ENCODE results near the gene AUTS2. TPM values are rescaled to one million over a fixed set of nuclear protein-coding genes. Genes with fewer than 3 reads are reported as not detected.
"Not testable (repeated sequence)": the region's sequence is repeated elsewhere in the genome, so short reads cannot be mapped to it uniquely, and the experiment has no call there.

The AUTS2 gene
- total RNA-seq, 2 experiments from 2014 or later, result 17.5 to 23.8 TPM

GRCh38 chr7:70723339-70723738 is 1125.1 kb downstream of the AUTS2 start:
- H3K27me3 Mint-ChIP-seq, result peaks cover 5% of the 10 kb centered on the region
- H3K27ac Mint-ChIP-seq, result no peak overlapping the region
- no peak overlapping the region for H3K4me3 Mint-ChIP-seq
- no peaks in the 10 kb centered on the region for H3K36me3 Mint-ChIP-seq
- no peaks in the 10 kb centered on the region for H3K9me3 Mint-ChIP-seq
- peaks cover 2% of the 10 kb centered on the region for H3K4me1 Mint-ChIP-seq
- POLR2A ChIA-PET, result no interaction called here
- DNase-seq, result no peak
- no peak for ATAC-seq (ENCODE audit: low read depth)

- Mint-ChIP-seq H3K36me3 (no peaks in the 10 kb centered on the region), H3K27ac (no peak overlapping the region), H3K9me3 (peaks cover 2% of the 10 kb centered on the region), H3K4me1 (no peaks in the 10 kb centered on the region), H3K27me3 (peaks cover 5% of the 10 kb centered on the region), H3K4me3 (no peak overlapping the region)
- POLR2A ChIA-PET, result no interaction called here
- ATAC-seq (ENCODE audit: low read depth), result no peak
- DNase-seq, result no peak
Observed at GRCh38 chr7:70725448-70725847, 1127.2 kb downstream of the AUTS2 start.

GRCh38 chr7:70726294-70726693 is 1128.0 kb downstream of the AUTS2 start:
- DNase-seq, result no peak
- POLR2A ChIA-PET, result no interaction called here
- peaks cover 3% of the 10 kb centered on the region for H3K9me3 Mint-ChIP-seq
- peaks cover 5% of the 10 kb centered on the region for H3K27me3 Mint-ChIP-seq
- no peak overlapping the region for H3K4me3 Mint-ChIP-seq
- no peak for ATAC-seq (ENCODE audit: low read depth)
- no peaks in the 10 kb centered on the region for H3K4me1 Mint-ChIP-seq
- no peak overlapping the region for H3K27ac Mint-ChIP-seq
- no peaks in the 10 kb centered on the region for H3K36me3 Mint-ChIP-seq

GRCh38 chr7:70726951-70727378 is 1128.7 kb downstream of the AUTS2 start:
- no peaks in the 10 kb centered on the region for H3K4me1 Mint-ChIP-seq
- H3K9me3 Mint-ChIP-seq, result peaks cover 3% of the 10 kb centered on the region
- H3K36me3 Mint-ChIP-seq, result no peaks in the 10 kb centered on the region
- H3K4me3 Mint-ChIP-seq, result no peak overlapping the region
- POLR2A ChIA-PET, result no interaction called here
- H3K27me3 Mint-ChIP-seq, result peaks cover 3% of the 10 kb centered on the region
- ATAC-seq (ENCODE audit: low read depth), result no peak
- DNase-seq, result no peak
- H3K27ac Mint-ChIP-seq, result no peak overlapping the region

GRCh38 chr7:70727861-70728260 is 1129.6 kb downstream of the AUTS2 start:
- Mint-ChIP-seq H3K27ac (no peak overlapping the region), H3K27me3 (peaks cover 3% of the 10 kb centered on the region), H3K4me3 (no peak overlapping the region), H3K9me3 (peaks cover 3% of the 10 kb centered on the region), H3K4me1 (no peaks in the 10 kb centered on the region), H3K36me3 (no peaks in the 10 kb centered on the region)
- POLR2A ChIA-PET, result no interaction called here
- DNase-seq (no peak), ATAC-seq (ENCODE audit: low read depth) (no peak)

- no peak overlapping the region for H3K27ac Mint-ChIP-seq
- no peak overlapping the region for H3K4me3 Mint-ChIP-seq
- ATAC-seq (ENCODE audit: low read depth) (no peak), DNase-seq (no peak)
- no peaks in the 10 kb centered on the region for H3K4me1 Mint-ChIP-seq
- POLR2A ChIA-PET, result no interaction called here
- H3K9me3 Mint-ChIP-seq, result peaks cover 3% of the 10 kb centered on the region
- no peaks in the 10 kb centered on the region for H3K36me3 Mint-ChIP-seq
- no peaks in the 10 kb centered on the region for H3K27me3 Mint-ChIP-seq
Observed at GRCh38 chr7:70728872-70729552, 1130.7 kb downstream of the AUTS2 start.

- H3K27me3 Mint-ChIP-seq; POLR2A ChIA-PET; H3K36me3 Mint-ChIP-seq; H3K4me3 Mint-ChIP-seq; H3K4me1 Mint-ChIP-seq; H3K9me3 Mint-ChIP-seq; ATAC-seq (ENCODE audit: low read depth); H3K27ac Mint-ChIP-seq; DNase-seq: not testable (repeated sequence)
Observed at GRCh38 chr7:70729553-70730157, 1131.4 kb downstream of the AUTS2 start.

- H3K4me3 Mint-ChIP-seq, result no peak overlapping the region
- H3K36me3 Mint-ChIP-seq, result no peaks in the 10 kb centered on the region
- POLR2A ChIA-PET, result no interaction called here
- H3K27me3 Mint-ChIP-seq, result no peaks in the 10 kb centered on the region
- no peaks in the 10 kb centered on the region for H3K4me1 Mint-ChIP-seq
- H3K27ac Mint-ChIP-seq, result no peak overlapping the region
- peaks cover 3% of the 10 kb centered on the region for H3K9me3 Mint-ChIP-seq
- DNase-seq (no peak), ATAC-seq (ENCODE audit: low read depth) (no peak)
Observed at GRCh38 chr7:70730451-70731110, 1132.3 kb downstream of the AUTS2 start.

GRCh38 chr7:70733090-70733489 is 1134.8 kb downstream of the AUTS2 start:
- Mint-ChIP-seq H3K27ac (no peak overlapping the region), H3K36me3 (no peaks in the 10 kb centered on the region), H3K9me3 (peaks cover 3% of the 10 kb centered on the region), H3K4me3 (no peak overlapping the region), H3K4me1 (no peaks in the 10 kb centered on the region), H3K27me3 (peaks cover 6% of the 10 kb centered on the region)
- no peak for DNase-seq
- ATAC-seq (ENCODE audit: low read depth), result no peak
- POLR2A ChIA-PET, result no interaction called here

- H3K4me1 Mint-ChIP-seq, result no peaks in the 10 kb centered on the region
- no peak overlapping the region for H3K4me3 Mint-ChIP-seq
- no peak for ATAC-seq (ENCODE audit: low read depth)
- H3K27ac Mint-ChIP-seq, result no peak overlapping the region
- POLR2A ChIA-PET, result no interaction called here
- DNase-seq, result no peak
- peaks cover 3% of the 10 kb centered on the region for H3K9me3 Mint-ChIP-seq
- H3K27me3 Mint-ChIP-seq, result peaks cover 9% of the 10 kb centered on the region
- no peaks in the 10 kb centered on the region for H3K36me3 Mint-ChIP-seq
Observed at GRCh38 chr7:70734411-70734810, 1136.1 kb downstream of the AUTS2 start.

- H3K4me3 Mint-ChIP-seq, result no peak overlapping the region
- peaks cover 3% of the 10 kb centered on the region for H3K9me3 Mint-ChIP-seq
- no peaks in the 10 kb centered on the region for H3K4me1 Mint-ChIP-seq
- POLR2A ChIA-PET, result no interaction called here
- H3K36me3 Mint-ChIP-seq, result no peaks in the 10 kb centered on the region
- ATAC-seq (ENCODE audit: low read depth) (no peak), DNase-seq (no peak)
- H3K27ac Mint-ChIP-seq, result no peak overlapping the region
- peaks cover 9% of the 10 kb centered on the region for H3K27me3 Mint-ChIP-seq
Observed at GRCh38 chr7:70735313-70735712, 1137.0 kb downstream of the AUTS2 start.

- Mint-ChIP-seq H3K4me3 (no peak overlapping the region), H3K36me3 (no peaks in the 10 kb centered on the region), H3K9me3 (no peaks in the 10 kb centered on the region), H3K4me1 (no peaks in the 10 kb centered on the region), H3K27me3 (peaks cover 9% of the 10 kb centered on the region), H3K27ac (no peak overlapping the region)
- POLR2A ChIA-PET, result no interaction called here
- ATAC-seq (ENCODE audit: low read depth) (no peak), DNase-seq (no peak)
Observed at GRCh38 chr7:70736715-70737460, 1138.6 kb downstream of the AUTS2 start.

GRCh38 chr7:70738151-70738885 is 1140.0 kb downstream of the AUTS2 start:
- Mint-ChIP-seq H3K36me3 (no peaks in the 10 kb centered on the region), H3K27me3 (peaks cover 9% of the 10 kb centered on the region), H3K27ac (no peak overlapping the region), H3K4me3 (no peak overlapping the region), H3K9me3 (no peaks in the 10 kb centered on the region), H3K4me1 (no peaks in the 10 kb centered on the region)
- ATAC-seq (ENCODE audit: low read depth) (no peak), DNase-seq (no peak)
- POLR2A ChIA-PET, result interaction anchor here (0.6 kb wide), 1 partner anchor 177 kb away, joined by 3 read pairs; no protein-coding TSS in a partner anchor

Data from activated naive CD8-positive, alpha-beta T cell treated with anti-CD3 and anti-CD28 coated beads, Interleukin-2, amount 10 ng/mL, durations not matched to agents 7 days and 5 days (primary cell).